ENCODE data around the gene CEP70.
"Not testable (repeated sequence)": the region's sequence is repeated elsewhere in the genome, so short reads cannot be mapped to it uniquely, and the experiment has no call there.

The CEP70 gene

GRCh38 chr3:138588445-138588844 is 5.6 kb downstream of the CEP70 start:
- H3K4me3 ChIP-seq (ENCODE audit: low read depth, low read length): no peak overlapping the region
- TF ChIP-seq CTCF (IDR thresholded peaks at IDR 0.05; ENCODE audit: low read depth, low read length, missing control alignments): no peak
- in situ Hi-C loops (cut with HindIII; ENCODE audit: low sequenced_read_pairs): no loop called here
- no peak for DNase-seq (ENCODE audit: low read depth)

DNA sequence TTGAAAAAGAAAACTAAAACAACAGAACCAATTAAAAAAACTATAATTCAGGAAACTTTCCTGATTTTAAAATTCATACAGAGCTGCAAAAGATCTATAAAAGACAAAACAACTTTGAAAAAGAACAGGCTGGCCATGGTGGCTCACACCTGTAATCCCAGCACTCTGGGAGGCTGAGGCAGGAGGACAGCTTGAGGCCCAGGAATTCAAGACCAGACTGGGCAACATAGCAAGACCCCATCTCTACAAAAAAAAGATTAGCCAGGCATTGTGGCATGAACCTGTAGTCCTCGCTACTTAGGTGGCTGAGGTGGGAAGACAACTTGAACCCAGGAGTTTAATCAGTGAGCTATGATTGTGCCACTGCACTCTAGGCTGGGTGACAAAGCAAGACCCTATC is 6.7 kb downstream of the CEP70 start:
- DNase-seq (ENCODE audit: low read depth): no peak
- H3K4me3 ChIP-seq (ENCODE audit: low read depth, low read length): no peak overlapping the region
- TF ChIP-seq CTCF (IDR thresholded peaks at IDR 0.05; ENCODE audit: low read depth, low read length, missing control alignments): no peak
- in situ Hi-C loops (cut with HindIII; ENCODE audit: low sequenced_read_pairs): no loop called here

DNA sequence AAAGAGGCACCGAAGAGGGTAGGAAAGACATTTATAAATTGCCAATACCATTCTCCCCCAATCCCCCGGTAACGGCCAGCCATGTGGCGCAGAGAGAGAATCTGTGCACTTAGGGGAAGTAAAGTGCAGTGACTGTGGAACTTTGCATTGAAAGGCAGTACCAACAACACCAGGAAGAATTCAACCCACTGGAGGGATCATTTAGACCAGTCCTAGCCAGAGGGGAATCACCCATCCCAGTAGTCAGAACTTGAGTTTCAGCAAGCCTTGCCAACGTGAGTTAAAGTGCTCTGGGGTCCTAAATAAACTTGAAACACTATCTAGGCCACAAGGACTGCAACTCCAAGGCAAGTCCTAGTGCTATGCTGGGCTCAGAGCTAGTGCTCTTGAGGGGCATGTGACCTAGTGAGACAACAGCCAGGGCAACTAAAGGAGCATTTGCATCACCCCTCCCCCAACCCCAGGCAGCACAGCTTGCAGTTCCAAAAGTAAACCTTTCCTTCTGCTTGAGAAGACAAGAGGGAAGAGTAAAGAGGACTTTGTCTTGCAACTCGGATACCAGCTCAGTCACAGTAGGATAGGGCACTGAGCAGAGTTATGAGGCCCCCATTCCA is 15.0 kb downstream of the CEP70 start:
- TF ChIP-seq CTCF (IDR thresholded peaks at IDR 0.05; ENCODE audit: low read depth, low read length, missing control alignments): no peak
- DNase-seq (ENCODE audit: low read depth): no peak
- in situ Hi-C loops (cut with HindIII; ENCODE audit: low sequenced_read_pairs): no loop called here

GRCh38 chr3:138578141-138578540 is 15.9 kb downstream of the CEP70 start:
- in situ Hi-C loops (cut with HindIII; ENCODE audit: low sequenced_read_pairs): no loop called here
- TF ChIP-seq CTCF (IDR thresholded peaks at IDR 0.05; ENCODE audit: low read depth, low read length, missing control alignments): no peak
- no peak overlapping the region for H3K4me3 ChIP-seq (ENCODE audit: low read depth, low read length)
- DNase-seq (ENCODE audit: low read depth): no peak

More for the DNA sequence above, 15.0 kb downstream of the CEP70 start:
- H3K4me3 ChIP-seq (ENCODE audit: low read depth, low read length): no peak overlapping the region

- H3K4me3 ChIP-seq (ENCODE audit: low read depth, low read length): no peak overlapping the region
- in situ Hi-C loops (cut with HindIII; ENCODE audit: low sequenced_read_pairs): no loop called here
- DNase-seq (ENCODE audit: low read depth): no peak
- no peak for TF ChIP-seq CTCF (IDR thresholded peaks at IDR 0.05; ENCODE audit: low read depth, low read length, missing control alignments)
Observed at GRCh38 chr3:138573138-138573537, 20.9 kb downstream of the CEP70 start.

- in situ Hi-C loops (cut with HindIII; ENCODE audit: low sequenced_read_pairs); H3K4me3 ChIP-seq (ENCODE audit: low read depth, low read length); DNase-seq (ENCODE audit: low read depth): not testable (repeated sequence)
Observed at GRCh38 chr3:138569624-138570023, 24.4 kb downstream of the CEP70 start.

GRCh38 chr3:138569090-138569489 is 25.0 kb downstream of the CEP70 start:
- in situ Hi-C loops (cut with HindIII; ENCODE audit: low sequenced_read_pairs): no loop called here
- no peak overlapping the region for H3K4me3 ChIP-seq (ENCODE audit: low read depth, low read length)
- no peak for TF ChIP-seq CTCF (IDR thresholded peaks at IDR 0.05; ENCODE audit: low read depth, low read length, missing control alignments)
- DNase-seq (ENCODE audit: low read depth): no peak
